ENCODE results near the gene HOXB5. TPM values are rescaled to one million over a fixed set of nuclear protein-coding genes. Genes with fewer than 3 reads are reported as not detected.
A peak's percentile ranks its signal among the peaks of the same experiment; 100 is the strongest.

The HOXB5 gene
- total RNA-seq, 6 experiments from 2014 or later = not detected

DNA sequence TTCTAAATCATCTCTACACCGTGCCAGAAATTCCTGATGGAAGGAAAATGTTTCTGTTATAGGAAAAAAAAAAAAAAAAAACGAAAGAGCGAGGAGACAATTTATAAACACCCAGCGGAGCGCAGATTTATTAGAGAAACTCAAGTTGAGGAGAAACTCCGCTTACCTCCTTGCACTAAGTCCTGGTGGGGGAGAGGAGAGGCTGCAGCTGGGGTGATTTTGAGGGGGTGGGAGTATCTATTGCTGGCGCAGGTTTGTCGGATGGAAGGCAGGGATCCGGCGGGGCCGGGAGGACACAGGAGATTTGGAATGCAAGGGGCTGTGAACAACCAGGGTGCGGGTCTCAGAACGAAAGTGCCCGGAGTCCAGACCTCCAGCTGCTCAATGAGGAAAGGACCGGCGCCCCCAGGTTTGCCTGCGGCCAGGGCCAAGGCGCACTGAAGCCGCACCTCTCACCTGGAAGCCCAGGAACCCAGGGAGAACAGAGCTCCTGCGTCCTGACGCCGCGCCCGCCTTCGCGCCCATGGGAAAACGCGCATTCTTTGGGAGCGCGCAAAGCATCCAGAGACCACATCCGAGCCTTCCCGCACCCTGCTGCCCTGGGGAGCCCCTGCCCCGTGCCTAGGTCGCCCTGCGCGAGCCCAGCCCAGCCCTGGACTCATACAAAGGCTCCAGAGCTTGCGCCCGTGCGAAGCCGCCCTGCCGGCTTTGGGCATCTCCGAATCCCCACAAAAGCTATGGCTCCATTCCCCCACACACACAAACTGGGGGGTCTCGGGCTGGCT, 24.1 kb upstream of the HOXB5 start:
- Mint-ChIP-seq H3K4me1 (ENCODE audit: low read depth) (peaks cover 18% of the 10 kb centered on the region), H3K27ac (no peak overlapping the region), H3K36me3 (ENCODE audit: low read depth) (no peaks in the 10 kb centered on the region), H3K27me3 (ENCODE audit: insufficient read depth) (peaks cover 87% of the 10 kb centered on the region), H3K4me3 (peak overlapping the region; percentile 10; the same call in 1 of the 2 replicates), H3K9me3 (no peaks in the 10 kb centered on the region)
- no peak for DNase-seq
- TF ChIP-seq, protein P1, sequence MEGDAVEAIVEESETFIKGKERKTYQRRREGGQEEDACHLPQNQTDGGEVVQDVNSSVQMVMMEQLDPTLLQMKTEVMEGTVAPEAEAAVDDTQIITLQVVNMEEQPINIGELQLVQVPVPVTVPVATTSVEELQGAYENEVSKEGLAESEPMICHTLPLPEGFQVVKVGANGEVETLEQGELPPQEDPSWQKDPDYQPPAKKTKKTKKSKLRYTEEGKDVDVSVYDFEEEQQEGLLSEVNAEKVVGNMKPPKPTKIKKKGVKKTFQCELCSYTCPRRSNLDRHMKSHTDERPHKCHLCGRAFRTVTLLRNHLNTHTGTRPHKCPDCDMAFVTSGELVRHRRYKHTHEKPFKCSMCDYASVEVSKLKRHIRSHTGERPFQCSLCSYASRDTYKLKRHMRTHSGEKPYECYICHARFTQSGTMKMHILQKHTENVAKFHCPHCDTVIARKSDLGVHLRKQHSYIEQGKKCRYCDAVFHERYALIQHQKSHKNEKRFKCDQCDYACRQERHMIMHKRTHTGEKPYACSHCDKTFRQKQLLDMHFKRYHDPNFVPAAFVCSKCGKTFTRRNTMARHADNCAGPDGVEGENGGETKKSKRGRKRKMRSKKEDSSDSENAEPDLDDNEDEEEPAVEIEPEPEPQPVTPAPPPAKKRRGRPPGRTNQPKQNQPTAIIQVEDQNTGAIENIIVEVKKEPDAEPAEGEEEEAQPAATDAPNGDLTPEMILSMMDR (IDR thresholded peaks at IDR 0.05) = no peak

DNA sequence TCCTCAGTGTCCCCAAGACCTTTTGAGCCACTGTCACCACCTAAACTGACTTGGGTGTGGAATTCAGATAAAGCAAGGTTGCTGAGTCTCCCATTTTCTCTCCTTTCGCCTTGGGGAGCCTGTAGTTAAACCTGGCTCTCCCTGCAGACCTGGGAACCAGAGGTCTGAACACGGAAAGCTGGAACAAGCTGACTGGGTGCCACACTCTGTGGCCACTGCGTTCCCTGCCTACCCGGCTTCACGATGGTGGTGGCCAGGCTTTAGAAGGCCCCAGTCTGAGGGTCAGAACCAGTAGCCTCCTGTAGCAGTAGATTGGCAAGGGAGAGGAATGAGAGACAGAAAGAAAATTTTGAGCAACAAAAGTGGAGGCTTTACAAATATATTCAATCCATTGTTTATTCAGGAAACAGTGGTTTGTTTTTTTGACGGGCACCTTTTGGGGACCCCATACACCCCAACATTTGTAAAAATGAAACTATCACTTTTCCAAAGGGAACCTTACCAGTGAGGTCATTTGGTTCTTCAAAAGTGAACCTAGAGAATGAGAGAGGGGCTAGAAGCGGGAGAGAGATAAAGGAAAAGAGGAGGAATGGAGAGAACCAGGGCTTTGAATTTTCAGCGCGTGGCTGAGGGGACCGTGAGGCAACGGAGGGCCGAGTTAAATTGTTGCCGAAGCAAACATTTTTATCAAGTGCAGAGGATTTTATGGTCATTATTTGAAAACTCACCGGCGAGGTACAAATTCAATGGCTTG, 23.3 kb upstream of the HOXB5 start:
- Mint-ChIP-seq H3K4me1 (ENCODE audit: low read depth) (peaks cover 23% of the 10 kb centered on the region), H3K27me3 (ENCODE audit: insufficient read depth) (peaks cover 85% of the 10 kb centered on the region), H3K36me3 (ENCODE audit: low read depth) (no peaks in the 10 kb centered on the region), H3K4me3 (peak overlapping the region; percentile 10; the same call in 1 of the 2 replicates), H3K9me3 (no peaks in the 10 kb centered on the region), H3K27ac (no peak overlapping the region)
- TF ChIP-seq, protein P1 (IDR thresholded peaks at IDR 0.05) = no peak
- no peak for DNase-seq

DNA sequence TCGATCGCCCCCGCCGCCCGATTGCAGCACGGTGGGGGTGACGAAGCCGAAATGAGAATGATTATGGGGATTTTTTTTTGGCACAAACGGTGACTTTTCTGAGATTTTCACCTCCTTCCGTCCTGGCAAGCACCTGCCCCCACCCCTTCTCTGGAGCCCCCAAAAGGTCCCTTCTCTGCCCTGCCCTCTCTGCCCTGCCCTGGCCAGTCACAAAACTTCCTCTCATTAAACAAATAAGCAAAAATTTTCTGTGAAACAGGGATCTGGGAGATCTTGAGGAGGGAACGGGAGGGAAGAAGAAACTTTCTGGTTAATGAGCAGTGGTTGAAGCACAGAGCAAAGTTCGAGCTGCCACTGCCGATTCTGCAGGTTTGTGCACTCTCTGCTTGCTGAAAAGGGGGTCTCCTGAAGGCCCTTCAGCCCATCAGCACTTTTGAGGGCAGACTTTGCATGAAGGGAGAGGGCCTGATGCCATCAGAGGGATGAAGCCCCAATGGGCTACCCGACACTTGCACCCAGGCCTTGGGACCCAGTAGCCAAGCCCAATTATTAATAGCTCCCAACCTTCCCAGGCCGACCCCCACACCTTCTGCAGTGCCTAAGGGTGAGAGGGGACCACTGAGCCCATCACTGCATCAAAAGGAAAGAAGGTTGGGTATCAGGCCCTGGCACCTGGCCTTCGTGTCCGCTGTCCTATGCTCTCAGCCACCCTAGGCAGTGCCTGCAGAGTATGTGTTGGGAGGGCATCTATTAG, 22.6 kb upstream of the HOXB5 start:
- peaks cover 23% of the 10 kb centered on the region for H3K4me1 Mint-ChIP-seq (ENCODE audit: low read depth)
- H3K9me3 Mint-ChIP-seq = no peaks in the 10 kb centered on the region
- DNase-seq = no peak
- H3K27ac Mint-ChIP-seq = no peak overlapping the region
- H3K4me3 Mint-ChIP-seq = no peak overlapping the region
- H3K27me3 Mint-ChIP-seq (ENCODE audit: insufficient read depth) = peaks cover 83% of the 10 kb centered on the region
- TF ChIP-seq, protein P1 (IDR thresholded peaks at IDR 0.05) = no peak
- H3K36me3 Mint-ChIP-seq (ENCODE audit: low read depth) = no peaks in the 10 kb centered on the region

DNA sequence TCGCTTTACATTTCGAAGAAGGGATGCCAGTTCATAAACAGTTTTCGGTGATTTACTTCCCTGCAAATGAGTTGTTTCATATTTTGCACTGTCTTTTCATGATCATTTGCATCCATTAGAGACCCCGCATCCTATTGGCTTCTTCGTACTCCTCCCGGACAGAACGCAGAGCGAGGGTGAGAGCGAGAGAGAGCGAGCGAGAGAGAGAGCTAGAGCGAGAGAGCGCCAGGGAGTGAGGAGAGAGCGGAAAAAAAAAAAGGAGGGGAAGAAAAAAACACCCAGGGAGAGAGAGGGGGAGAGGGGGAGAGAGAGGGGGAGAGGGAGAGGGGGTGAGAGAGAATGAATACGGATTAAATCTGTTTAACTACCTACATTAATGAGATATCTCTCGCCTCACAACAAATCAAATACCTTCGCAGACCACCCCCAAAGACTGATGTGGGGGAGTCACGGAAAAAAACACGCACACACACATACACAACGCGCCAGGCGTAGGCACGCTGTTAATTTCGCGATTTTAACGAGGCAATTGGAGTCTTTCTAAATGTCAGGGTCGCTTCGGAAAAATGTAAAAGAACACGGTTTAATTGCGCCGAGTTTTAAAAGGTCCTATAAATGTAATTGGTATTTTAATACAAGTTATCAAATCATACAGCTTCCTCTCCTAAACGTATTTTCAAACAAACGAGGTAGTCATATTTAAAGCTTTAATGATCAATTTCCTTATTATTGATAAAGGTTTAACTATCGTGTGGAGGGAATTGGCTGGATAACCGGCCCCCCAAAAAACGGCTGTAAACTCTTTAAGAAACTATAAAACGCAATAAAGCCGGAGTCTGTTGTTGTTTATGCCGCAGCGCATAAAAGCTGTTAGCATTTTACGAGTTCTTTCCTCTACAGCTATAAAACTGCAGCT, 21.7 kb upstream of the HOXB5 start, which contains the start of gene HOXB8:
HOXB8 (minus strand) TSS at position 246 of the 916 bp plus-strand sequence. CDS start 588 bp downstream, outside the sequence.
- TF ChIP-seq, protein P1 (IDR thresholded peaks at IDR 0.05) = no peak
- peaks cover 80% of the 10 kb centered on the region for H3K27me3 Mint-ChIP-seq (ENCODE audit: insufficient read depth)
- no peaks in the 10 kb centered on the region for H3K9me3 Mint-ChIP-seq
- no peak within 1 kb of the TSS for H3K27ac Mint-ChIP-seq
- peaks cover 28% of the 10 kb centered on the region for H3K4me1 Mint-ChIP-seq (ENCODE audit: low read depth)
- DNase-seq = no peak
- no peak within 1 kb of the TSS for H3K4me3 Mint-ChIP-seq
- no peaks in the 10 kb centered on the region for H3K36me3 Mint-ChIP-seq (ENCODE audit: low read depth)
